Bronchial epithelial cell (primary cell): ENCODE data around the gene FRS2. TPM values are rescaled to one million over a fixed set of nuclear protein-coding genes. Genes with fewer than 3 reads are reported as not detected.

Source experiments
- DNase-seq: peaks from one replicate; pipeline ENCODE4 v3.0.0-alpha.2; 2010; ENCODE audit warnings: low read depth
- FAIRE-seq: peaks from 2 replicates; lab custom pipeline; 2011; peaks lifted over from hg19 to GRCh38; lab: Jason Lieb, UNC
- H3K27me3 ChIP-seq: 2 replicates; pipeline ENCODE4 v1.5.1; 2011; ENCODE audit warnings: low read length; ENCODE audit not compliant: control insufficient read depth, insufficient read depth
- H3K36me3 ChIP-seq: 2 replicates; pipeline ENCODE4 v1.5.1; 2011; ENCODE audit warnings: low read length; ENCODE audit not compliant: control insufficient read depth, insufficient read depth
- H3K4me3 ChIP-seq: 2 replicates; pipeline ENCODE4 v1.5.1; 2011; ENCODE audit warnings: mild to moderate bottlenecking, low read depth, low read length, control low read depth
- CTCF ChIP-seq: IDR thresholded peaks from 2 replicates; pipeline ENCODE4 v1.5.1; 2011; ENCODE audit warnings: mild to moderate bottlenecking, moderate library complexity, low read length, control low read depth, inconsistent platforms; ENCODE audit not compliant: insufficient read depth, severe bottlenecking
- total RNA-seq: library from RNA; depleted of rRNA; stranded (reverse); fragments of >200 nt; gene quantifications from 2 replicates; pipeline ENCODE4 v1.2.1, GENCODE V29; 2014

FRS2 gene
- total RNA-seq, 1 donor from 2014 or later = 27.1 TPM

- DNase-seq = no peak
- Histone ChIP-seq H3K27me3 (no peaks in the 10 kb centered on the region), H3K4me3 (no peak overlapping the region), H3K36me3 (no peaks in the 10 kb centered on the region)
- FAIRE-seq = no peak
- no peak for TF ChIP-seq CTCF
Observed at GRCh38 chr12:69466867-69467266, 3.3 kb upstream of the FRS2 start.

GRCh38 chr12:69467366-69467765 is 2.8 kb upstream of the FRS2 start:
- H3K4me3 ChIP-seq = no peak overlapping the region
- TF ChIP-seq CTCF = no peak
- no peaks in the 10 kb centered on the region for H3K36me3 ChIP-seq
- FAIRE-seq (no peak), DNase-seq (no peak)
- H3K27me3 ChIP-seq = no peaks in the 10 kb centered on the region

- Histone ChIP-seq H3K36me3 (no peaks in the 10 kb centered on the region), H3K27me3 (no peaks in the 10 kb centered on the region), H3K4me3 (no peak overlapping the region)
- FAIRE-seq (no peak), DNase-seq (peak; percentile 46)
- no peak for TF ChIP-seq CTCF
Observed at GRCh38 chr12:69468237-69469026, 1.8 kb upstream of the FRS2 start.

- FAIRE-seq = no peak
- Histone ChIP-seq H3K36me3 (no peaks in the 10 kb centered on the region), H3K4me3 (peak overlapping the region; percentile 88), H3K27me3 (no peaks in the 10 kb centered on the region)
- no peak for DNase-seq
- no peak for TF ChIP-seq CTCF
Observed at GRCh38 chr12:69469854-69470188, 367 bp upstream of the FRS2 start.

GRCh38 chr12:69471076-69471430 is 865 bp downstream of the FRS2 start:
- no peaks in the 10 kb centered on the region for H3K27me3 ChIP-seq
- DNase-seq (no peak), FAIRE-seq (no peak)
- TF ChIP-seq CTCF = no peak
- H3K36me3 ChIP-seq = no peaks in the 10 kb centered on the region
- peak overlapping the region; percentile 88 for H3K4me3 ChIP-seq

GRCh38 chr12:69471667-69472385 is 1.6 kb downstream of the FRS2 start:
- FAIRE-seq (no peak), DNase-seq (no peak)
- H3K27me3 ChIP-seq = no peaks in the 10 kb centered on the region
- H3K36me3 ChIP-seq = no peaks in the 10 kb centered on the region
- TF ChIP-seq CTCF = no peak
- no peak overlapping the region for H3K4me3 ChIP-seq
